HG02759 (cell line): Measurements from ENCODE around the gene FAM168B.
A peak's percentile ranks its signal among the peaks of the same experiment; 100 is the strongest.
"Not testable (repeated sequence)": the region's sequence is repeated elsewhere in the genome, so short reads cannot be mapped to it uniquely, and the experiment has no call there.

ENCODE experiments used
- ATAC-seq: cut with Tn5 transposase; IDR thresholded peaks from one replicate; pipeline ENCODE4 v1.9.1; 2021; ENCODE audit warnings: mild to moderate bottlenecking, moderate library complexity; ENCODE audit not compliant: unreplicated experiment

The FAM168B gene

GRCh38 chr2:131103165-131103564, 9.9 kb upstream of the FAM168B start:
- no peak for ATAC-seq

GRCh38 chr2:131094463-131095281, 1.4 kb upstream of the FAM168B start:
- ATAC-seq: no peak

- peak; percentile 66 for ATAC-seq
Observed at GRCh38 chr2:131093696-131094462, 619 bp upstream of the FAM168B start.

GRCh38 chr2:131092458-131093005, 728 bp downstream of the FAM168B start:
- no peak for ATAC-seq

- no peak for ATAC-seq
Observed at GRCh38 chr2:131085646-131086045, 7.6 kb downstream of the FAM168B start.

- ATAC-seq: no peak
Observed at GRCh38 chr2:131081190-131081589, 12.1 kb downstream of the FAM168B start.

GRCh38 chr2:131079931-131080330, 13.3 kb downstream of the FAM168B start:
- not testable (repeated sequence) for ATAC-seq

GRCh38 chr2:131077966-131078365, 15.3 kb downstream of the FAM168B start:
- no peak for ATAC-seq

- no peak for ATAC-seq
Observed at GRCh38 chr2:131077182-131077846, 15.9 kb downstream of the FAM168B start.

- no peak for ATAC-seq
Observed at GRCh38 chr2:131076707-131077106, 16.6 kb downstream of the FAM168B start.

GRCh38 chr2:131075578-131075977, 17.7 kb downstream of the FAM168B start:
- not testable (repeated sequence) for ATAC-seq

- not testable (repeated sequence) for ATAC-seq
Observed at GRCh38 chr2:131068172-131068571, 25.1 kb downstream of the FAM168B start.

- no peak for ATAC-seq
Observed at GRCh38 chr2:131067465-131068125, 25.7 kb downstream of the FAM168B start.

GRCh38 chr2:131064589-131065512, 28.4 kb downstream of the FAM168B start:
- no peak for ATAC-seq

- ATAC-seq: no peak
Observed at GRCh38 chr2:131063501-131064283, 29.6 kb downstream of the FAM168B start.

GRCh38 chr2:131058920-131059319, 34.3 kb downstream of the FAM168B start:
- ATAC-seq: no peak

GRCh38 chr2:131058214-131058843, 34.9 kb downstream of the FAM168B start:
- no peak for ATAC-seq

- no peak for ATAC-seq
Observed at GRCh38 chr2:131056932-131057287, 36.4 kb downstream of the FAM168B start.
